Spleen (tissue), 7 donors: ENCODE results near the gene ATRIP.

Experiments used
- POLR2AphosphoS5 ChIP-seq, 3 donors: sonication (generic); formaldehyde crosslinking; IDR thresholded peaks; one replicate each; pipeline ENCODE4 v1.5.1; 2017; ENCODE audit warnings: antibody characterized with exemption in 3 of 3
- TF ChIP-seq, protein P1 (sequence below), 11 experiments: fragments of 200-600 bp in 7 of 11; fragments of 450-650 bp in 4 of 11; sonication (generic) in 4 of 11; IDR thresholded peaks in 8 of 11; conservative IDR thresholded peaks in 3 of 11; 1 replicate in 7 of 11; 2 replicates in 4 of 11; pipeline versions ENCODE4 v1.4.0 to v1.8.0; 2016 to 2021; ENCODE audit warnings: antibody characterized with exemption in 11 of 11, inconsistent platforms in 4 of 11, mild to moderate bottlenecking in 1 of 11
- donor health status: DM: no; HTN: no; CAD: no; lungs with moderate emphysema.
- donor health status: DM: no; HTN: no; CAD: no.
- donor health status: DM: no; HTN: no; CAD: no.

DNA sequence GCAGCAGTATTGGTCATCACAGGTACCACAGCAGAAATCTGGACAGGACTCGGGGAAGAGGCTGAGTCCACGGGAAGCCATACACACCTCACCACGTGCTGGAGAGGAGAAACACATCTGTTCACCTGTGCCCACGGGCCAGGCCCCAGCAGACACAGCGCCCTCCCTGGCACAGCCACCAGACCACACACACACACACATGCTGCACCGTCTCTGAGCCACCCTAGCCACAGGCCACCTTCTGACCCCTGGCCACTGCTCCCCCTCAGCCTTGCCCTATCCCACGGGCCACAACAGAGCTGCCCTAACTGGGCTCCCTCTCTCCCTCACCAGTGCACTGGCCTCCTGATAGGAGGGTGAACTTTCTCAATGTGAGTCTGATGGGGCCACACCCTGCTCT is 54.7 kb downstream of the ATRIP start:
- TF ChIP-seq, protein P1, sequence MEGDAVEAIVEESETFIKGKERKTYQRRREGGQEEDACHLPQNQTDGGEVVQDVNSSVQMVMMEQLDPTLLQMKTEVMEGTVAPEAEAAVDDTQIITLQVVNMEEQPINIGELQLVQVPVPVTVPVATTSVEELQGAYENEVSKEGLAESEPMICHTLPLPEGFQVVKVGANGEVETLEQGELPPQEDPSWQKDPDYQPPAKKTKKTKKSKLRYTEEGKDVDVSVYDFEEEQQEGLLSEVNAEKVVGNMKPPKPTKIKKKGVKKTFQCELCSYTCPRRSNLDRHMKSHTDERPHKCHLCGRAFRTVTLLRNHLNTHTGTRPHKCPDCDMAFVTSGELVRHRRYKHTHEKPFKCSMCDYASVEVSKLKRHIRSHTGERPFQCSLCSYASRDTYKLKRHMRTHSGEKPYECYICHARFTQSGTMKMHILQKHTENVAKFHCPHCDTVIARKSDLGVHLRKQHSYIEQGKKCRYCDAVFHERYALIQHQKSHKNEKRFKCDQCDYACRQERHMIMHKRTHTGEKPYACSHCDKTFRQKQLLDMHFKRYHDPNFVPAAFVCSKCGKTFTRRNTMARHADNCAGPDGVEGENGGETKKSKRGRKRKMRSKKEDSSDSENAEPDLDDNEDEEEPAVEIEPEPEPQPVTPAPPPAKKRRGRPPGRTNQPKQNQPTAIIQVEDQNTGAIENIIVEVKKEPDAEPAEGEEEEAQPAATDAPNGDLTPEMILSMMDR (IDR thresholded peaks at IDR 0.05 in 8 of 11, conservative IDR thresholded peaks at IDR 0.05 in 3 of 11) = no peak
- peak in 1 of 3 donors; percentile 26 for TF ChIP-seq POLR2AphosphoS5 (IDR thresholded peaks at IDR 0.05)
